Tibial nerve (tissue), 4 donors: ENCODE measurements around the gene CRYBB1. TPM values are rescaled to one million over a fixed set of nuclear protein-coding genes. Genes with fewer than 3 reads are reported as not detected.

Experiments
- DNase-seq, 2 donors: peaks; one replicate each; pipeline ENCODE4 v3.0.0-alpha.2; 2019; ENCODE audit warnings: low spot score in 2 of 2
- H3K27ac ChIP-seq, 4 donors: fragments of 200-600 bp; sonication (generic) in 3 of 4; one replicate each; pipeline ENCODE4 v1.5.1; 2017 to 2019; ENCODE audit warnings: mild to moderate bottlenecking in 1 of 4
- H3K27me3 ChIP-seq, 2 donors: fragments of 200-600 bp; sonication (generic) in 1 of 2; one replicate each; pipeline versions ENCODE4 v1.5.1 to v1.6.0; 2017 to 2019
- H3K36me3 ChIP-seq, 3 donors: fragments of 200-600 bp; sonication (generic); one replicate each; pipeline ENCODE4 v1.5.1; 2018 to 2019
- H3K4me1 ChIP-seq, 4 donors: fragments of 200-600 bp; sonication (generic) in 3 of 4; one replicate each; pipeline ENCODE4 v1.5.1; 2017 to 2019
- H3K4me3 ChIP-seq, 4 donors: fragments of 200-600 bp; sonication (generic) in 3 of 4; one replicate each; pipeline ENCODE4 v1.5.1; 2017 to 2019; ENCODE audit warnings: mild to moderate bottlenecking in 1 of 4, moderate library complexity in 1 of 4
- H3K9me3 ChIP-seq, 4 donors: fragments of 200-600 bp; sonication (generic) in 3 of 4; one replicate each; pipeline ENCODE4 v1.5.1; 2017 to 2019
- CTCF ChIP-seq, 5 experiments: fragments of 200-600 bp in 3 of 5; fragments of 450-650 bp in 2 of 5; sonication (generic) in 3 of 5; IDR thresholded peaks; one replicate each; pipeline ENCODE4 v1.5.1; 2016 to 2019; ENCODE audit warnings: antibody characterized with exemption in 5 of 5, mild to moderate bottlenecking in 3 of 5, moderate library complexity in 2 of 5
- EP300 ChIP-seq, 2 donors: sonication (generic); formaldehyde crosslinking; IDR thresholded peaks; one replicate each; pipeline ENCODE4 v1.6.1; 2017; ENCODE audit warnings: antibody characterized with exemption in 2 of 2, mild to moderate bottlenecking in 1 of 2
- POLR2A ChIP-seq, 2 donors: fragments of 450-650 bp; IDR thresholded peaks; one replicate each; pipeline ENCODE4 v1.6.1; 2017; ENCODE audit warnings: antibody characterized with exemption in 2 of 2, mild to moderate bottlenecking in 2 of 2, moderate library complexity in 2 of 2
- WGBS, 2 donors: methylation state at CpG; one replicate each; pipeline ENCODE4 v1.1.5; 2018; 5-methylcytosine and 5-hydroxymethylcytosine counted together
- total RNA-seq, 4 donors: library from RNA; depleted of rRNA; stranded (reverse); fragments of >200 nt; gene quantifications; one replicate each; pipeline ENCODE4 v1.1.0, GENCODE V29; 2016

CRYBB1 gene
- total RNA-seq, 4 donors from 2014 or later = 0.84 to 4.8 (median 1.8) TPM

GRCh38 chr22:26564672-26565071 lies 53.2 kb downstream of the CRYBB1 start:
- TF ChIP-seq EP300 (IDR thresholded peaks at IDR 0.05) (no peak), POLR2A (IDR thresholded peaks at IDR 0.05) (no peak), CTCF (IDR thresholded peaks at IDR 0.05) (no peak)
- Histone ChIP-seq H3K27ac (no peak overlapping the region), H3K27me3 (no peaks in the 10 kb centered on the region), H3K4me3 (no peak overlapping the region), H3K36me3 (peaks cover 0 to 8% (median 0%) of the 10 kb centered on the region in 3 donors), H3K9me3 (no peaks in the 10 kb centered on the region), H3K4me1 (peaks cover 0 to 8% (median 0%) of the 10 kb centered on the region in 4 donors)
- 87 to 100% methylated on average over 2 to 3 of the region's 3 CpGs for WGBS, 2 donors
- no peak for DNase-seq

- Histone ChIP-seq H3K27me3 (no peaks in the 10 kb centered on the region), H3K4me1 (peaks cover 0 to 8% (median 0%) of the 10 kb centered on the region in 4 donors), H3K27ac (no peak overlapping the region), H3K9me3 (no peaks in the 10 kb centered on the region), H3K36me3 (peaks cover 0 to 8% (median 0%) of the 10 kb centered on the region in 3 donors), H3K4me3 (no peak overlapping the region)
- no peak for DNase-seq
- 95 to 98% methylated on average over 8 of the region's 8 CpGs for WGBS, 2 donors
- TF ChIP-seq CTCF (IDR thresholded peaks at IDR 0.05) (no peak), EP300 (IDR thresholded peaks at IDR 0.05) (no peak), POLR2A (IDR thresholded peaks at IDR 0.05) (no peak)
These were observed 53.6 kb downstream of the CRYBB1 start for GRCh38 chr22:26564181-26564580.

- H3K27ac ChIP-seq = no peak overlapping the region
- peaks cover 0 to 8% (median 0%) of the 10 kb centered on the region in 3 donors for H3K36me3 ChIP-seq
- H3K4me1 ChIP-seq = peaks cover 0 to 8% (median 0%) of the 10 kb centered on the region in 4 donors
- no peaks in the 10 kb centered on the region for H3K9me3 ChIP-seq
- TF ChIP-seq EP300 (IDR thresholded peaks at IDR 0.05) (no peak), POLR2A (IDR thresholded peaks at IDR 0.05) (no peak)
- no peak for DNase-seq
- H3K27me3 ChIP-seq = no peaks in the 10 kb centered on the region
- no peak overlapping the region for H3K4me3 ChIP-seq
- 76 to 83% methylated on average over 5 of the region's 5 CpGs for WGBS, 2 donors
These were observed 54.8 kb downstream of the CRYBB1 start for GRCh38 chr22:26563022-26563421.

GRCh38 chr22:26561756-26562417 lies 55.9 kb downstream of the CRYBB1 start:
- DNase-seq = no peak
- 44 to 84% methylated on average over 6 to 8 of the region's 9 CpGs for WGBS, 2 donors
- no peaks in the 10 kb centered on the region for H3K9me3 ChIP-seq
- no peaks in the 10 kb centered on the region for H3K27me3 ChIP-seq
- H3K36me3 ChIP-seq = peaks cover 0 to 8% (median 0%) of the 10 kb centered on the region in 3 donors
- TF ChIP-seq CTCF (IDR thresholded peaks at IDR 0.05) = no peak
- no peak for TF ChIP-seq POLR2A (IDR thresholded peaks at IDR 0.05)
- TF ChIP-seq EP300 (IDR thresholded peaks at IDR 0.05) = peak in 1 of 2 donors; percentile 62
- peaks cover 0 to 8% (median 0%) of the 10 kb centered on the region in 4 donors for H3K4me1 ChIP-seq
- no peak overlapping the region for H3K4me3 ChIP-seq
- H3K27ac ChIP-seq = peak overlapping the region in 1 of 4 donors; percentile 62

GRCh38 chr22:26559961-26560575 lies 57.8 kb downstream of the CRYBB1 start:
- WGBS, 2 donors = 84 to 90% methylated on average over 13 of the region's 13 CpGs
- H3K9me3 ChIP-seq = no peaks in the 10 kb centered on the region
- no peak for TF ChIP-seq POLR2A (IDR thresholded peaks at IDR 0.05)
- TF ChIP-seq CTCF (IDR thresholded peaks at IDR 0.05) = no peak
- TF ChIP-seq EP300 (IDR thresholded peaks at IDR 0.05) = no peak
- H3K4me3 ChIP-seq = no peak overlapping the region
- peaks cover 0 to 8% (median 0%) of the 10 kb centered on the region in 4 donors for H3K4me1 ChIP-seq
- H3K27ac ChIP-seq = peak overlapping the region in 1 of 4 donors; percentile 28
- H3K27me3 ChIP-seq = no peaks in the 10 kb centered on the region
- peaks cover 0 to 6% (median 0%) of the 10 kb centered on the region in 3 donors for H3K36me3 ChIP-seq
- no peak for DNase-seq
